PFSK-1 (cell line): ENCODE measurements around the gene GHR.

Experiments used
- FOXP2 ChIP-seq: optimal IDR thresholded peaks from 2 replicates; pipeline ENCODE3; 2011; ENCODE audit warnings: borderline replicate concordance, control low read depth, inconsistent platforms; ENCODE audit not compliant: insufficient read depth; ENCODE audit errors: extremely low read length, extremely low read depth
- POLR2AphosphoS5 ChIP-seq: IDR thresholded peaks from 2 replicates; pipeline ENCODE4 v1.6.1; 2012; ENCODE audit warnings: low read depth, mild to moderate bottlenecking, control low read depth, low read length, moderate library complexity
- REST ChIP-seq, 2 experiments: IDR thresholded peaks; 2 replicates each; pipeline versions ENCODE4 v1.6.1 to v1.8.0; 2011 to 2012; ENCODE audit warnings: low read depth in 2 of 2, low read length in 2 of 2, control low read depth in 1 of 2, inconsistent platforms in 1 of 2, mild to moderate bottlenecking in 1 of 2, moderate library complexity in 1 of 2; ENCODE audit not compliant: insufficient read depth in 1 of 2
- SIN3A ChIP-seq: IDR thresholded peaks from 2 replicates; pipeline ENCODE4 v1.6.1; 2012; ENCODE audit warnings: mild to moderate bottlenecking, low read length, moderate library complexity, borderline replicate concordance; ENCODE audit not compliant: insufficient read depth
- TAF1 ChIP-seq: IDR thresholded peaks from 2 replicates; pipeline ENCODE4 v1.6.1; 2012; ENCODE audit warnings: low read length, control low read depth, borderline replicate concordance; ENCODE audit not compliant: insufficient read depth

Gene GHR

GRCh38 chr5:42665857-42666256 lies 242.6 kb downstream of the GHR start:
- TF ChIP-seq FOXP2: no peak
- no peak for TF ChIP-seq TAF1
- no peak for TF ChIP-seq POLR2AphosphoS5
- no peak for TF ChIP-seq SIN3A
- no peak for TF ChIP-seq REST (IDR thresholded peaks at IDR 0.05; ENCODE audit: insufficient read depth in 1 of 2, low read depth in 2 of 2, low read length in 2 of 2)

- TF ChIP-seq FOXP2: no peak
- no peak for TF ChIP-seq REST (IDR thresholded peaks at IDR 0.05; ENCODE audit: insufficient read depth in 1 of 2, low read depth in 2 of 2, low read length in 2 of 2)
- TF ChIP-seq SIN3A: no peak
- no peak for TF ChIP-seq POLR2AphosphoS5
- no peak for TF ChIP-seq TAF1
Observed at GRCh38 chr5:42666869-42667268, 243.6 kb downstream of the GHR start.

- TF ChIP-seq POLR2AphosphoS5 (no peak), TAF1 (no peak), REST (IDR thresholded peaks at IDR 0.05; ENCODE audit: insufficient read depth in 1 of 2, low read depth in 2 of 2, low read length in 2 of 2) (no peak), SIN3A (no peak), FOXP2 (no peak)
Observed at GRCh38 chr5:42668254-42668653, 245.0 kb downstream of the GHR start.

GRCh38 chr5:42672925-42673324 lies 249.7 kb downstream of the GHR start:
- TF ChIP-seq FOXP2: no peak
- no peak for TF ChIP-seq REST (IDR thresholded peaks at IDR 0.05; ENCODE audit: insufficient read depth in 1 of 2, low read depth in 2 of 2, low read length in 2 of 2)
- TF ChIP-seq SIN3A: no peak
- no peak for TF ChIP-seq POLR2AphosphoS5
- no peak for TF ChIP-seq TAF1

- TF ChIP-seq REST (IDR thresholded peaks at IDR 0.05; ENCODE audit: insufficient read depth in 1 of 2, low read depth in 2 of 2, low read length in 2 of 2) (no peak), POLR2AphosphoS5 (no peak), FOXP2 (no peak), SIN3A (no peak), TAF1 (no peak)
Observed at GRCh38 chr5:42675602-42676001, 252.4 kb downstream of the GHR start.
